Coronary artery (tissue), 2 donors: Measurements from ENCODE around the gene NFE2L2.
"Not testable (repeated sequence)": the region's sequence is repeated elsewhere in the genome, so short reads cannot be mapped to it uniquely, and the experiment has no call there.

Source experiments
- DNase-seq: peaks from one replicate; pipeline ENCODE4 v3.0.0-alpha.2; 2017; ENCODE audit warnings: low spot score
- H3K27ac ChIP-seq, 2 donors: fragments of 200-600 bp; sonication (generic); one replicate each; pipeline ENCODE4 v1.5.1; 2016 to 2019
- H3K4me3 ChIP-seq: fragments of 200-600 bp; sonication (generic); 2 replicates; pipeline ENCODE4 v1.5.1; 2016; ENCODE audit warnings: mild to moderate bottlenecking, moderate library complexity
- TF ChIP-seq, protein P1 (sequence below): fragments of 200-600 bp; sonication (generic); IDR thresholded peaks from one replicate; pipeline ENCODE4 v1.5.1; 2019; ENCODE audit warnings: antibody characterized with exemption

The NFE2L2 gene

DNA sequence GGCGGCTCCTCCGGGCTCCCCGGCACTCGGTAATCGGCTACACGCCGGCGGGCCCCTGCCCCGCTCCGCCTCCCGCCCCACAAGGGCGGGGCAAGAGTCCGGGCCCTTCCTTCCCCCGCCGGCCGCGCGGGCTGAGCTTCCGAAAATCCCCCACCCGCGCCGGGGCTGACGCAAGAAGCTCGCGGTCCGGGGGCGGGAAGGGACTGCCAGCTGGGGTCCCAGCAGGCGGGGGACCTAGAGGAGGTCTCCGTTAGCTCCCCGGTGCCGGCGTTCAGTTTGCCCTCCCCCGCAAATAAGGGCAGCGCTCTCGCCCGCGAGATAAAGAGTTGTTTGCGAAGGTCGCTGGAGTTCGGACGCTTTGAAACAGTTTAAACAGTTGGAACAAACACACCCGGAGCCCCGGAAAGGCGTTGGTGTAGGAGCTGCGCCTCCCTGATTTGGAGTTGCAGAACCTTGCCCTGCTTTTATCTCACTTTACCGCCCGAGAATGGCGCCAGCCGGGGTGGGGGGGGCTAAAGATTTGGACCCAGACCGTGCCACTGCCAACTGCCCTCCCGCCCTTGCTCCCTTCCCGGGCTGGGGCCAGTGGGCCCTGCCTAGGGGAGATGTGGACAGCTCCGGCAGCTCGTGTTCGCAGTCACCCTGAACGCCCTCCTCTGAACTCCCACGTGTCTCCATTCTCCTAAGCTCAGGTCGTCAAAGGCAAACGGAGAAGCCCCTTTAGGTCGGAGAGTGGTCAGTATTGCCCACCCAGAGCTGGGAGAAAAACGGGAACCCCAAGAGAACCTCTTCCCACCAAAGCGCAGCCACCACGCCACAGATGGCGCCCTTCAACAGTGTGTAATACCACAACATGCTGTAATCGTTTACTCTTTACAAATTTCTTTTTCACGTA, at the start of gene NFE2L2:
Gene NFE2L2 (minus strand): TSS at position 35 of the 895 bp plus-strand sequence. CDS start 151 bp downstream, outside the sequence.
- peak within 1 kb of the TSS; percentile 100 for H3K27ac ChIP-seq
- peak; percentile 96 for DNase-seq
- H3K4me3 ChIP-seq: peak within 1 kb of the TSS; percentile 98
- TF ChIP-seq, protein P1, sequence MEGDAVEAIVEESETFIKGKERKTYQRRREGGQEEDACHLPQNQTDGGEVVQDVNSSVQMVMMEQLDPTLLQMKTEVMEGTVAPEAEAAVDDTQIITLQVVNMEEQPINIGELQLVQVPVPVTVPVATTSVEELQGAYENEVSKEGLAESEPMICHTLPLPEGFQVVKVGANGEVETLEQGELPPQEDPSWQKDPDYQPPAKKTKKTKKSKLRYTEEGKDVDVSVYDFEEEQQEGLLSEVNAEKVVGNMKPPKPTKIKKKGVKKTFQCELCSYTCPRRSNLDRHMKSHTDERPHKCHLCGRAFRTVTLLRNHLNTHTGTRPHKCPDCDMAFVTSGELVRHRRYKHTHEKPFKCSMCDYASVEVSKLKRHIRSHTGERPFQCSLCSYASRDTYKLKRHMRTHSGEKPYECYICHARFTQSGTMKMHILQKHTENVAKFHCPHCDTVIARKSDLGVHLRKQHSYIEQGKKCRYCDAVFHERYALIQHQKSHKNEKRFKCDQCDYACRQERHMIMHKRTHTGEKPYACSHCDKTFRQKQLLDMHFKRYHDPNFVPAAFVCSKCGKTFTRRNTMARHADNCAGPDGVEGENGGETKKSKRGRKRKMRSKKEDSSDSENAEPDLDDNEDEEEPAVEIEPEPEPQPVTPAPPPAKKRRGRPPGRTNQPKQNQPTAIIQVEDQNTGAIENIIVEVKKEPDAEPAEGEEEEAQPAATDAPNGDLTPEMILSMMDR: no peak

DNA sequence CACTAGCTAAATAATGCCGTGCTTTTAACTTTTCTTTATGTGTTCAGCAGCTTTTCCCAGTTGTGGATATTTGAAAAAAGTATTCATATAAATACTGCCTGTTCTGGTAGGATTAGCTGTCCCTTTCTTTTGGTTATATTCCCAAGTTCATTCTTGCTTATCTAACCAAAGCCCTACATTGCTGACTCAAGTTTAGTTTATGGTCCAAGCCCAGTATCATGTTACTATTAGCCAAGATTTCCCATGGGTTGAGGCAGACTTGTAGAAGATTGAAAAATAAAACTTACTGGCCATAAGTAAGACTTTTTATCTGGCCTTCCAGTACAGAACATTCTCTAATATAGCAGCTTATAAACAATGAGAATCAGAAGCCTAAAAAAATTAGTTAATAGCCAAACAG, 49.7 kb upstream of the NFE2L2 start:
- H3K4me3 ChIP-seq: no peak overlapping the region

DNA sequence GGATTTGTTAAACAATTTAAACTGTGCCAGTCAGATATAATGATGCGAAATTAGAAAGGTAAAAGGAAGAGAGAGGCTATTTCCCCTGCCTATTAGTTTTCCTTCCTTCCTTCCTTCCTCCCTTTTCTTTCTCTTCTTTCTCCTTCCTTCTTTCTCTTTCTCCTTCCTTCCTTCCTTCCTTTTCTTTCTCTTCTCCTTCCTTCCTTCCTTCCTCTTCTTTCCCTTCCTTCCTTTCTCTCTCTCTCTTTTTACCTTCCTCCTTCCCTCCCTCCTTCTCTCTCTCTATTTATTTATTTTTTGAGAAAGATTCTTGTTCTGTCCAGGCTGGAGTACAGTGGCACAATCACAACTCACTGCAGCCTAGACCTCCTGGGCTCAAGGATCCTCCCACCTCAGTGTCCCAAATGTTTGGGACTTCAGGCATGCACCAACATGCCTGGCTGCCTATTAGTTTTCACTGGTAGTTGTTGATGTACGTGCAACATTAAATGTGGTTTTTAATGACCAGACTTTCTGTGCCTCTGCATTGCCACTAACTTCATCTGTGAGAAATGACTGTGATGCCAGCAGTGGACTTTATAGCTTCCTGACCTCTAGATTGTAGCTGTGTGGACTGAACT, 48.7 kb upstream of the NFE2L2 start:
- Histone ChIP-seq H3K27ac (peak overlapping the region in 1 of 2 donors; percentile 66), H3K4me3 (no peak overlapping the region)
- TF ChIP-seq, protein P1: no peak
- no peak for DNase-seq

More for the DNA sequence above, 49.7 kb upstream of the NFE2L2 start:
- DNase-seq: no peak
- TF ChIP-seq, protein P1: no peak
- H3K27ac ChIP-seq: peak overlapping the region in 1 of 2 donors; percentile 66

DNA sequence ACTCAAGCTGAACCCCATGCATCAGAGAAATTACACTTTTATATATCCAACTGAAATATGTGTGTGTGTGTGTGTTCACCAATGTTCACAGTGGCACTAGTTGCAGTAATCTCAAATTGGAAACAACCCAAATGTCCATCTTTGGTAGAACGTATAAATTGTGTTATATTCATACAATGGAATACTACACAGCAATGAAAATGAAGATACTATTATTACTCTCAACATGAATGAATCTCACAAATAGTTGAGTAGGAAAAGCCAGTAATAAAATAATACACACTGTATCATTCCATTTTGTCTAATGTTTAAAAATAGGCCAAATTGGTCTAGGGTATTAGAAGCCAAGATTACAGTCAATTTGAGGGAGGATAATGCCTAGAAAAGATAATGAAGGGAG, 48.0 kb upstream of the NFE2L2 start:
- Histone ChIP-seq H3K4me3 (no peak overlapping the region), H3K27ac (peak overlapping the region in 1 of 2 donors; percentile 19)
- DNase-seq: no peak
- TF ChIP-seq, protein P1: no peak

DNA sequence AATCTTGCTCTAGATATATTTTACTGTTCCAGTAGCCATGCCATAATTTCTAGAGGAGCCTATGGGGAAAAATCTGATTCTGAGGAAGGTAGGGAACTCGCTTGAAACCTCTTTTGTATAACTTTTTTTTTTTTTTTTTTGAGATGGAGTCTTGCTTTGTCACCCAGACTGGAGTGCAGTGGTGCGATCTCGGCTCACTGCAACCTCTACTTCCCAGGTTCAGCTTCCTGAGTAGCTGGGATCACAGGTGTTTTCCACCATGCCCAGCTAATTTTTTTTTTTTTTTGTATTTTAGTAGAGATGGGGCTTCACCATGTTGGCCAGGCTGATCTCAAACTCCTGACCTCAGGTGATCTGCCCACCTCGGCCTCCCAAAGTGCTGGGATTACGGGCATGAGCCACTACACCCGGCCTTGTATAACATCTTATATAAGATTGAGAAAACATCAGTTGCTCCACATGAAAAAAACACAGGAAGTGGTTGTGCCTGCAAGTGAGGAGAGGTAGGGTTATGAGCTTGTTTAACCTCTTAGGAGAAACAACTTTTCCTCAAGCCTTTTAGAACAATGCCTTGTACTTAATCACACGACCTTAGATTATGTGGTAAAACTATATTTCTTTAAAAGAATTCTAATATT, 45.3 kb upstream of the NFE2L2 start:
- DNase-seq, H3K27ac ChIP-seq, H3K4me3 ChIP-seq: not testable (repeated sequence)

DNA sequence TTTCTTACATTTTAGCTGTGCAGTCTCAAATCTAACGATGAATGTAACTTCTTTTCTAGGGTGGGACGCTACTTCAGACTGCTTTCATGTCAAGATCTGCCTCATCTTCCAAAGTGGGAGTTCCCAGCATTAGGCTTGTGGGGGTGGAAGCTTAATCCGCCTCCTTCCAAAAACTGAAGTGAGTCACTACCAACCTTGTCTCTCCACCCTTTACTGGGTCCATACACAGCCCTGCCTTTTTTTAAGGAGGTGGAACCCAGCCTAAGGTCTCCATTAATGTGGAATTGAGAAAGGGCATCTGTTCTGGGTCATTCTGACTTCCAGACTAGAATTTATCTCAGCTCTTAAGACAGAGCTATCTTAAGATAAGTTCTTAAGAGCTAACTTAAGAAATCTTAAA, 42.0 kb upstream of the NFE2L2 start:
- DNase-seq: no peak
- Histone ChIP-seq H3K27ac (no peak overlapping the region), H3K4me3 (no peak overlapping the region)
- TF ChIP-seq, protein P1: no peak

DNA sequence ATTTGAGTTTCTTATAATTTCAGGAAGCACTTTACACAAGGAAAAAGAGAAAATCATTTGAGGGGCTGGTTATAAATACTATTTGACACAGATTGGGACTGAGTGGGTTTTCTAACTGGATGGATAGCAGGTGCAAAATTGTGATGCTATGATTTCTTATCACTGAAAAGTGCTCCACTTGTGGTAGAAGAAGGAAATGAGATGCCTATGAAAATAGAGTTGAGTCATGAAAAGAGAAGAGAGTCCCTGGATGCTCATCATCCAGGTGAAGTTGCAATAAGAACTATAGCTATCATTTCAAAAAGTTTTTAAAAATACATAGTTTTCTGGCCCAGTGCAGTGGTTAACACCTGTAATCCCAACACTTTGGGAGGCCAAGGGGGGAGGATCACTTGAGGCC, 39.4 kb upstream of the NFE2L2 start:
- DNase-seq: no peak
- H3K4me3 ChIP-seq: no peak overlapping the region
- TF ChIP-seq, protein P1: no peak
- H3K27ac ChIP-seq: no peak overlapping the region
